Endothelial cell of umbilical vein (primary cell): Measurements from ENCODE around the gene CFAP46. TPM values are rescaled to one million over a fixed set of nuclear protein-coding genes. Genes with fewer than 3 reads are reported as not detected.
"Not testable (repeated sequence)": the region's sequence is repeated elsewhere in the genome, so short reads cannot be mapped to it uniquely, and the experiment has no call there.

Source experiments
- BruUV-seq: library from RNA; stranded (reverse); fragments of 400-500 nt; replicated peaks from 2 replicates; lab custom pipeline; 2021; lab: Mats Ljungman, UMichigan
- CTCF ChIA-PET: fragments of 300-600, 350-600 bp; sonication (Branson Sonifier 250); formaldehyde crosslinking; loops from one replicate; lab custom pipeline; 2021; ENCODE audit warnings: antibody characterized with exemption, inconsistent platforms; lab: Charles Lee
- POLR2A ChIA-PET: fragments of 300-600, 350-600 bp; sonication (Branson Sonifier 250); formaldehyde crosslinking; loops from one replicate; lab custom pipeline; 2021; ENCODE audit warnings: antibody characterized with exemption, inconsistent platforms; lab: Charles Lee
- DNase-seq: peaks from one replicate; pipeline ENCODE4 v3.0.0-alpha.2; 2011; ENCODE audit warnings: low read depth, low spot score
- FAIRE-seq: peaks from 2 replicates; lab custom pipeline; 2011; peaks lifted over from hg19 to GRCh38; lab: Jason Lieb, UNC
- H2AFZ ChIP-seq: 2 replicates; pipeline ENCODE4 v1.6.0; 2012; ENCODE audit warnings: low read depth, low read length, control low read depth, inconsistent platforms
- H3K27ac ChIP-seq: 2 replicates; pipeline ENCODE4 v1.5.1; 2011; ENCODE audit warnings: low read depth, mild to moderate bottlenecking, control low read depth, low read length, moderate library complexity; ENCODE audit not compliant: insufficient read depth
- H3K27me3 ChIP-seq, 2 experiments: 2 replicates each; pipeline versions ENCODE4 v1.6.0 to v1.6.1; 2011; ENCODE audit warnings: low read length in 2 of 2, mixed read lengths in 1 of 2; ENCODE audit not compliant: control insufficient read depth in 2 of 2, insufficient read depth in 2 of 2
- H3K36me3 ChIP-seq, 2 experiments: 2 replicates in 1 of 2; 3 replicates in 1 of 2; pipeline ENCODE4 v1.5.1; 2011; ENCODE audit warnings: low read length in 2 of 2, mild to moderate bottlenecking in 1 of 2, moderate library complexity in 1 of 2; ENCODE audit not compliant: control insufficient read depth in 2 of 2, insufficient read depth in 2 of 2; ENCODE audit errors: extremely low read depth in 1 of 2
- H3K4me1 ChIP-seq: 3 replicates; pipeline ENCODE4 v1.5.1; 2011; ENCODE audit warnings: mild to moderate bottlenecking, low read length; ENCODE audit not compliant: control insufficient read depth, insufficient read depth; ENCODE audit errors: extremely low read depth
- H3K4me2 ChIP-seq: 2 replicates; pipeline ENCODE4 v1.6.1; 2011; ENCODE audit warnings: low read length, control low read depth, mixed read lengths; ENCODE audit not compliant: insufficient read depth
- H3K4me3 ChIP-seq, 3 experiments: fragments of 200-600 bp in 1 of 3; sonication (generic), shearing (Covaris generic) in 1 of 3; replicated peaks in 1 of 3; 2 replicates each; pipeline ENCODE4 v1.5.1; 2011 to 2016; ENCODE audit warnings: control low read depth in 3 of 3, low read length in 3 of 3, mild to moderate bottlenecking in 2 of 3, inconsistent platforms in 1 of 3, low read depth in 1 of 3, moderate library complexity in 1 of 3; ENCODE audit not compliant: insufficient read depth in 1 of 3
- H3K79me2 ChIP-seq: 2 replicates; pipeline ENCODE4 v1.6.0; 2012; ENCODE audit warnings: low read length, inconsistent platforms; ENCODE audit not compliant: control insufficient read depth, insufficient read depth
- H3K9ac ChIP-seq: replicated peaks from 2 replicates; pipeline ENCODE3; 2011; ENCODE audit warnings: low read length, control low read depth; ENCODE audit not compliant: insufficient read depth; ENCODE audit errors: extremely low read depth
- H3K9me1 ChIP-seq: replicated peaks from 3 replicates; pipeline ENCODE4 v1.6.0; 2011; ENCODE audit warnings: mild to moderate bottlenecking, low read length; ENCODE audit not compliant: control insufficient read depth, insufficient read depth; ENCODE audit errors: extremely low read depth
- H3K9me3 ChIP-seq: replicated peaks from 2 replicates; pipeline ENCODE4 v1.5.1; 2012; ENCODE audit warnings: low read length, inconsistent platforms; ENCODE audit not compliant: control insufficient read depth, insufficient read depth
- H4K20me1 ChIP-seq: replicated peaks from 2 replicates; pipeline ENCODE3; 2011; ENCODE audit warnings: mild to moderate bottlenecking, low read length; ENCODE audit not compliant: control insufficient read depth, insufficient read depth; ENCODE audit errors: extremely low read depth
- EZH2 ChIP-seq: IDR thresholded peaks from 2 replicates; pipeline ENCODE4 v1.6.1; 2012; ENCODE audit warnings: borderline replicate concordance, low read depth, mild to moderate bottlenecking, moderate library complexity, low read length, inconsistent platforms; ENCODE audit not compliant: severe bottlenecking
- FOS ChIP-seq: IDR thresholded peaks from 2 replicates; pipeline ENCODE4 v1.6.1; 2011; ENCODE audit warnings: mild to moderate bottlenecking, low read length, moderate library complexity, borderline replicate concordance; ENCODE audit not compliant: insufficient read depth
- GATA2 ChIP-seq: IDR thresholded peaks from 2 replicates; pipeline ENCODE4 v1.7.0; 2011; ENCODE audit warnings: low read depth, mild to moderate bottlenecking, moderate library complexity, mixed read lengths, low read length; ENCODE audit not compliant: insufficient read length, insufficient read depth
- JUN ChIP-seq: IDR thresholded peaks from 2 replicates; pipeline ENCODE4 v1.6.1; 2011; ENCODE audit warnings: borderline replicate concordance, low read depth; ENCODE audit not compliant: insufficient read length, insufficient read depth
- POLR2A ChIP-seq: IDR thresholded peaks from 2 replicates; pipeline ENCODE4 v1.6.1; 2012; ENCODE audit warnings: low read depth, mild to moderate bottlenecking, control low read depth, low read length
- POLR2AphosphoS5 ChIP-seq: IDR thresholded peaks from 2 replicates; pipeline ENCODE4 v1.6.1; 2012; ENCODE audit warnings: low read depth, mild to moderate bottlenecking, control low read depth, low read length, moderate library complexity; ENCODE audit not compliant: insufficient read depth
- dilution Hi-C: fragments of 300-500 bp; cut with MboI; formaldehyde crosslinking; loops from one replicate; pipeline ENCODE4 v1.15.0; 2019; ENCODE audit warnings: low sequenced_read_pairs; ENCODE audit not compliant: extremely low pct_ligation_motif_present
- intact Hi-C: fragments of 100-400 bp; cut with micrococcal nuclease; formaldehyde crosslinking; loops from one replicate; pipeline ENCODE4 v1.10.0; 2022
- polyA plus RNA-seq, 4 experiments: library from polyadenylated mRNA; depleted of rRNA in 3 of 4; stranded (reverse) in 3 of 4; unstranded in 1 of 4; fragments of >200 nt; gene quantifications; 2 replicates each; pipeline versions ENCODE4 v1.2.1 to v1.2.3, GENCODE V29; 2011 to 2012; ENCODE audit warnings: missing spikeins in 1 of 4
- total RNA-seq: library from RNA; stranded (reverse); gene quantifications from 2 replicates; pipeline ENCODE4 v1.2.3, GENCODE V29; 2021
- TF ChIP-seq, protein P1 (sequence below), 2 donors: IDR thresholded peaks; 1 replicate in 1 of 2; 2 replicates in 1 of 2; pipeline ENCODE4 v1.5.1; 2011; ENCODE audit warnings: low read length in 2 of 2, mild to moderate bottlenecking in 2 of 2, moderate library complexity in 2 of 2, control low read depth in 1 of 2, inconsistent platforms in 1 of 2, low read depth in 1 of 2; ENCODE audit not compliant: insufficient read depth in 1 of 2; ENCODE audit errors: extremely low read depth in 1 of 2
- TF ChIP-seq, protein P2 (sequence below): IDR thresholded peaks from 2 replicates; pipeline ENCODE4 v1.6.1; 2011; ENCODE audit not compliant: insufficient read depth, insufficient read length

Gene CFAP46
- total and polyA plus RNA-seq, 2 donors (not counting 3 experiments of a cell fraction or from before 2014, with no cell fraction given): 0.75 to 0.98 TPM

DNA sequence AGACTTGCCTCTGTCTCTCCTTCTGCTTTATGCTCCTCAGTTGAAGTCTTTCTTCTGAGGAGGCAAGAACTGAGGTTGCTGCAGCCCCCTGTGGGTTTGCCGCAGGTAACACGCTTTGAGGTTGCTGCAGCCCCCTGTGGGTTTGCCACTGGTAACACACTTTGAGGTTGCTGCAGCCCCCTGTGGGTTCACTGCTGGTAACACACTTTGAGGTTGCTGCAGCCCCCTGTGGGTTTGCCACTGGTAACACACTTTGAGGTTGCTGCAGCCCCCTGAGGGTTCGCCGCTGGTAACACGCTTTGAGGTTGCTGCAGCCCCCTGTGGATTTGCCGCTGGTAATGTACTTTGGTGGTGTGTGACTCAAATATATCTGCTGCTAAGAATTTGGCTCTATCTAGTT lies 48.6 kb downstream of the CFAP46 start:
- CTCF ChIA-PET: interaction anchor here (1.8 kb wide), 1 partner anchor 239 kb away, joined by 5 read pairs; no protein-coding TSS in a partner anchor
- H3K4me3 ChIP-seq, H3K27ac ChIP-seq, DNase-seq, H3K9me1 ChIP-seq, H3K4me2 ChIP-seq, dilution Hi-C loops, H3K79me2 ChIP-seq, H2AFZ ChIP-seq, H3K9me3 ChIP-seq, H3K4me1 ChIP-seq, BruUV-seq, H3K27me3 ChIP-seq, H3K9ac ChIP-seq, FAIRE-seq, H3K36me3 ChIP-seq, H4K20me1 ChIP-seq, POLR2A ChIA-PET: not testable (repeated sequence)
- intact Hi-C loops: loop anchor here (1.0 kb wide), 1 partner anchor 239 kb away; no protein-coding TSS in a partner anchor
- TF ChIP-seq, protein P1, sequence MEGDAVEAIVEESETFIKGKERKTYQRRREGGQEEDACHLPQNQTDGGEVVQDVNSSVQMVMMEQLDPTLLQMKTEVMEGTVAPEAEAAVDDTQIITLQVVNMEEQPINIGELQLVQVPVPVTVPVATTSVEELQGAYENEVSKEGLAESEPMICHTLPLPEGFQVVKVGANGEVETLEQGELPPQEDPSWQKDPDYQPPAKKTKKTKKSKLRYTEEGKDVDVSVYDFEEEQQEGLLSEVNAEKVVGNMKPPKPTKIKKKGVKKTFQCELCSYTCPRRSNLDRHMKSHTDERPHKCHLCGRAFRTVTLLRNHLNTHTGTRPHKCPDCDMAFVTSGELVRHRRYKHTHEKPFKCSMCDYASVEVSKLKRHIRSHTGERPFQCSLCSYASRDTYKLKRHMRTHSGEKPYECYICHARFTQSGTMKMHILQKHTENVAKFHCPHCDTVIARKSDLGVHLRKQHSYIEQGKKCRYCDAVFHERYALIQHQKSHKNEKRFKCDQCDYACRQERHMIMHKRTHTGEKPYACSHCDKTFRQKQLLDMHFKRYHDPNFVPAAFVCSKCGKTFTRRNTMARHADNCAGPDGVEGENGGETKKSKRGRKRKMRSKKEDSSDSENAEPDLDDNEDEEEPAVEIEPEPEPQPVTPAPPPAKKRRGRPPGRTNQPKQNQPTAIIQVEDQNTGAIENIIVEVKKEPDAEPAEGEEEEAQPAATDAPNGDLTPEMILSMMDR (IDR thresholded peaks at IDR 0.05; ENCODE audit: extremely low read depth in 1 of 2, insufficient read depth in 1 of 2, low read depth in 1 of 2, low read length in 2 of 2): peak; percentile 18 to 35

DNA sequence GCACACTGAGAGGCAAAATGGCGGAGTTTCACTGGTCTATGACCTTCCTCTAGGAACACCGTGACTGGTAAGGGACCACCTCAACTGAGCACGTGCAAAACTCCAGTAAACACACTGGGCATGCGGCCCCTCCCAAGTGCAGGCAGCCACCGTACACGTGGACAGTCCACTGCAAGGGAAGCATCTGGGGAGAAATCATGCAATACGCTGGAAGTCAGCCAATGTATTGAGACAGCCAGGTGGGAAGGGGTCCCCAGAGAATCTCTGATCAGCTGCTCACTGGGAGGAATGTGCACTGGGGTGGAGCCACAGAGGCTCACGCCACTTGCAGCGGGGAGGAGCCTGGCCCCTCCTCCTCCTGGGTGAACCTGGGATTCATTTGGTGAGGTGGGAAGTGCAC lies 49.3 kb downstream of the CFAP46 start:
- intact Hi-C loops: loop anchor here (1.0 kb wide), 1 partner anchor 239 kb away; no protein-coding TSS in a partner anchor
- H3K9ac ChIP-seq: no peak overlapping the region
- no peak for FAIRE-seq

More for the DNA sequence above, 49.3 kb downstream of the CFAP46 start:
- no TSS peak for BruUV-seq
- H3K4me3 ChIP-seq: no peak overlapping the region
- no peak for DNase-seq
- H3K9me1 ChIP-seq: no peaks in the 10 kb centered on the region
- dilution Hi-C loops: no loop called here
- H3K27me3 ChIP-seq: no peaks in the 10 kb centered on the region
- H4K20me1 ChIP-seq: no peaks in the 10 kb centered on the region
- H3K79me2 ChIP-seq: no peaks in the 10 kb centered on the region
- CTCF ChIA-PET: interaction anchor here (1.8 kb wide), 1 partner anchor 238 kb away, joined by 5 read pairs; no protein-coding TSS in a partner anchor
- H3K9me3 ChIP-seq: no peaks in the 10 kb centered on the region
- no peak overlapping the region for H3K4me2 ChIP-seq
- H2AFZ ChIP-seq: no peak overlapping the region
- no peaks in the 10 kb centered on the region for H3K36me3 ChIP-seq
- H3K27ac ChIP-seq: no peak overlapping the region
- H3K4me1 ChIP-seq: no peaks in the 10 kb centered on the region
- TF ChIP-seq POLR2A (no peak), JUN (no peak), POLR2AphosphoS5 (no peak), EZH2 (no peak), GATA2 (no peak), FOS (no peak)
- TF ChIP-seq, protein P1 (IDR thresholded peaks at IDR 0.05; ENCODE audit: extremely low read depth in 1 of 2, insufficient read depth in 1 of 2, low read depth in 1 of 2, low read length in 2 of 2): no peak
- TF ChIP-seq, protein P2, sequence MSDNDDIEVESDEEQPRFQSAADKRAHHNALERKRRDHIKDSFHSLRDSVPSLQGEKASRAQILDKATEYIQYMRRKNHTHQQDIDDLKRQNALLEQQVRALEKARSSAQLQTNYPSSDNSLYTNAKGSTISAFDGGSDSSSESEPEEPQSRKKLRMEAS: no peak
- POLR2A ChIA-PET: no interaction called here
